Measurements from ENCODE around the gene EXD2. TPM values are rescaled to one million over a fixed set of nuclear protein-coding genes. Genes with fewer than 3 reads are reported as not detected.

Gene EXD2
- total and polyA plus RNA-seq, 2 of the 13 experiments (the other 11 are each of a cell fraction or from before 2014, with no cell fraction given), result 9.5 to 15.1 TPM

DNA sequence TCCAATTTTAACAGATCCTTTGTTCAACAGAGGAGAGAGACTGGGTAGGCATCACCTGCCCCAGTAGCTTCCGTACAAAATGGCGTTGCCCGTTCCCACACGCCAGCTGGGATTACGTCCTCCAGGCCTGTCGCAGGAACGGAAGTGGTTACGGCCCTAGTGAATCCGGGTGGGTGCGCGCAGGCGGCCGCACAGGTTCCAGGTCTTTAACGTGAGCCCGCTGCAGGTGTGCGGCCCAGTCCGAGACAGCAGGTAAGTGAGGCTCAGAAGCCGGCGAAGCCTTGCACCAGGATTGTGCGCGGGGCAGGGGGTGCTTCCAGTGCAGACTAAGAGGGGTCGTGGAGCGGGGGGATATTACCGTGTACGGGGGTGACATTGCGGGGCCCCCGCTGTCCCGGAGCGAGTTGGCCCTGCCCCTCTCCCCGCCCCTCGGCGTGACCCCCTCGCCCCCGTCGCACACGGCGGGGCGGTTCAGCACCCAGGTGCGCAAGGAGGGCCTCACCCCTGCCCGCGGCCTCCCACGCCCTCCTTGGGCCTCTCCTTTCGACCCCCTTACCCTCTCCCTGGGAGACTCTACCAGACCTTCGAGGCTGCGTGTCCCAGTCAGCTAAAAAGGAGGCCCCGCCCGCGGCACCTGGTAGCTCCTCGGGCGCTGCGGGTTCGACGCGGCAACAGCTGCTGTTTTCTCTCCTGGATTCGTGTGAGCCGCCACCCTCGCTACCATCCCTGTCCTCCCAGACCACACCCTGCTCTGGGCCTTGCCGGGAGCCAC, at the start of gene EXD2 (continued):
- TF ChIP-seq HOXA3 (CRISPR knock-in tag; IDR thresholded peaks at IDR 0.05) (peak; percentile 97), RCOR2 (CRISPR knock-in tag; IDR thresholded peaks at IDR 0.05) (no peak), ZNF557 (CRISPR knock-in tag; IDR thresholded peaks at IDR 0.05) (no peak), ZNF788 (CRISPR knock-in tag; IDR thresholded peaks at IDR 0.05; ENCODE audit: borderline replicate concordance) (peak; percentile 93), ZNF451 (CRISPR knock-in tag; IDR thresholded peaks at IDR 0.05) (peak; percentile 57; the same call in 1 of the 2 replicates), TEAD2 (CRISPR knock-in tag; IDR thresholded peaks at IDR 0.05) (no peak), SMYD3 (CRISPR knock-in tag; IDR thresholded peaks at IDR 0.05) (no peak), ZSCAN25 (CRISPR knock-in tag; IDR thresholded peaks at IDR 0.05) (peak; percentile 99), GABPA (IDR thresholded peaks at IDR 0.05; ENCODE audit: low read depth, low read length) (peak; percentile 100), GABPA (CRISPR knock-in tag; IDR thresholded peaks at IDR 0.05; ENCODE audit: low read depth) (peak; percentile 100), ZNF562 (CRISPR knock-in tag; IDR thresholded peaks at IDR 0.05; ENCODE audit: borderline replicate concordance) (no peak), FOXA3 (CRISPR knock-in tag; IDR thresholded peaks at IDR 0.05) (peak; percentile 61), TSC22D2 (CRISPR knock-in tag; IDR thresholded peaks at IDR 0.05; ENCODE audit: borderline replicate concordance) (no peak), ZFP36L1 (CRISPR knock-in tag; IDR thresholded peaks at IDR 0.05) (no peak), ZNF331 (CRISPR knock-in tag; IDR thresholded peaks at IDR 0.05) (peak; percentile 65), SCMH1 (CRISPR knock-in tag; IDR thresholded peaks at IDR 0.05; ENCODE audit: borderline replicate concordance) (no peak)
- TF ChIP-seq, protein P1, sequence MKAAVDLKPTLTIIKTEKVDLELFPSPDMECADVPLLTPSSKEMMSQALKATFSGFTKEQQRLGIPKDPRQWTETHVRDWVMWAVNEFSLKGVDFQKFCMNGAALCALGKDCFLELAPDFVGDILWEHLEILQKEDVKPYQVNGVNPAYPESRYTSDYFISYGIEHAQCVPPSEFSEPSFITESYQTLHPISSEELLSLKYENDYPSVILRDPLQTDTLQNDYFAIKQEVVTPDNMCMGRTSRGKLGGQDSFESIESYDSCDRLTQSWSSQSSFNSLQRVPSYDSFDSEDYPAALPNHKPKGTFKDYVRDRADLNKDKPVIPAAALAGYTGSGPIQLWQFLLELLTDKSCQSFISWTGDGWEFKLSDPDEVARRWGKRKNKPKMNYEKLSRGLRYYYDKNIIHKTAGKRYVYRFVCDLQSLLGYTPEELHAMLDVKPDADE (CRISPR knock-in tag; IDR thresholded peaks at IDR 0.05), result no peak
- TF ChIP-seq, protein P2, sequence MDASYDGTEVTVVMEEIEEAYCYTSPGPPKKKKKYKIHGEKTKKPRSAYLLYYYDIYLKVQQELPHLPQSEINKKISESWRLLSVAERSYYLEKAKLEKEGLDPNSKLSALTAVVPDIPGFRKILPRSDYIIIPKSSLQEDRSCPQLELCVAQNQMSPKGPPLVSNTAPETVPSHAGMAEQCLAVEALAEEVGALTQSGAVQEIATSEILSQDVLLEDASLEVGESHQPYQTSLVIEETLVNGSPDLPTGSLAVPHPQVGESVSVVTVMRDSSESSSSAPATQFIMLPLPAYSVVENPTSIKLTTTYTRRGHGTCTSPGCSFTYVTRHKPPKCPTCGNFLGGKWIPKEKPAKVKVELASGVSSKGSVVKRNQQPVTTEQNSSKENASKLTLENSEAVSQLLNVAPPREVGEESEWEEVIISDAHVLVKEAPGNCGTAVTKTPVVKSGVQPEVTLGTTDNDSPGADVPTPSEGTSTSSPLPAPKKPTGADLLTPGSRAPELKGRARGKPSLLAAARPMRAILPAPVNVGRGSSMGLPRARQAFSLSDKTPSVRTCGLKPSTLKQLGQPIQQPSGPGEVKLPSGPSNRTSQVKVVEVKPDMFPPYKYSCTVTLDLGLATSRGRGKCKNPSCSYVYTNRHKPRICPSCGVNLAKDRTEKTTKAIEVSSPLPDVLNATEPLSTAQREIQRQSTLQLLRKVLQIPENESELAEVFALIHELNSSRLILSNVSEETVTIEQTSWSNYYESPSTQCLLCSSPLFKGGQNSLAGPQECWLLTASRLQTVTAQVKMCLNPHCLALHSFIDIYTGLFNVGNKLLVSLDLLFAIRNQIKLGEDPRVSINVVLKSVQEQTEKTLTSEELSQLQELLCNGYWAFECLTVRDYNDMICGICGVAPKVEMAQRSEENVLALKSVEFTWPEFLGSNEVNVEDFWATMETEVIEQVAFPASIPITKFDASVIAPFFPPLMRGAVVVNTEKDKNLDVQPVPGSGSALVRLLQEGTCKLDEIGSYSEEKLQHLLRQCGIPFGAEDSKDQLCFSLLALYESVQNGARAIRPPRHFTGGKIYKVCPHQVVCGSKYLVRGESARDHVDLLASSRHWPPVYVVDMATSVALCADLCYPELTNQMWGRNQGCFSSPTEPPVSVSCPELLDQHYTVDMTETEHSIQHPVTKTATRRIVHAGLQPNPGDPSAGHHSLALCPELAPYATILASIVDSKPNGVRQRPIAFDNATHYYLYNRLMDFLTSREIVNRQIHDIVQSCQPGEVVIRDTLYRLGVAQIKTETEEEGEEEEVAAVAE (CRISPR knock-in tag; IDR thresholded peaks at IDR 0.05; ENCODE audit: borderline replicate concordance), result no peak
- TF ChIP-seq, protein P3, sequence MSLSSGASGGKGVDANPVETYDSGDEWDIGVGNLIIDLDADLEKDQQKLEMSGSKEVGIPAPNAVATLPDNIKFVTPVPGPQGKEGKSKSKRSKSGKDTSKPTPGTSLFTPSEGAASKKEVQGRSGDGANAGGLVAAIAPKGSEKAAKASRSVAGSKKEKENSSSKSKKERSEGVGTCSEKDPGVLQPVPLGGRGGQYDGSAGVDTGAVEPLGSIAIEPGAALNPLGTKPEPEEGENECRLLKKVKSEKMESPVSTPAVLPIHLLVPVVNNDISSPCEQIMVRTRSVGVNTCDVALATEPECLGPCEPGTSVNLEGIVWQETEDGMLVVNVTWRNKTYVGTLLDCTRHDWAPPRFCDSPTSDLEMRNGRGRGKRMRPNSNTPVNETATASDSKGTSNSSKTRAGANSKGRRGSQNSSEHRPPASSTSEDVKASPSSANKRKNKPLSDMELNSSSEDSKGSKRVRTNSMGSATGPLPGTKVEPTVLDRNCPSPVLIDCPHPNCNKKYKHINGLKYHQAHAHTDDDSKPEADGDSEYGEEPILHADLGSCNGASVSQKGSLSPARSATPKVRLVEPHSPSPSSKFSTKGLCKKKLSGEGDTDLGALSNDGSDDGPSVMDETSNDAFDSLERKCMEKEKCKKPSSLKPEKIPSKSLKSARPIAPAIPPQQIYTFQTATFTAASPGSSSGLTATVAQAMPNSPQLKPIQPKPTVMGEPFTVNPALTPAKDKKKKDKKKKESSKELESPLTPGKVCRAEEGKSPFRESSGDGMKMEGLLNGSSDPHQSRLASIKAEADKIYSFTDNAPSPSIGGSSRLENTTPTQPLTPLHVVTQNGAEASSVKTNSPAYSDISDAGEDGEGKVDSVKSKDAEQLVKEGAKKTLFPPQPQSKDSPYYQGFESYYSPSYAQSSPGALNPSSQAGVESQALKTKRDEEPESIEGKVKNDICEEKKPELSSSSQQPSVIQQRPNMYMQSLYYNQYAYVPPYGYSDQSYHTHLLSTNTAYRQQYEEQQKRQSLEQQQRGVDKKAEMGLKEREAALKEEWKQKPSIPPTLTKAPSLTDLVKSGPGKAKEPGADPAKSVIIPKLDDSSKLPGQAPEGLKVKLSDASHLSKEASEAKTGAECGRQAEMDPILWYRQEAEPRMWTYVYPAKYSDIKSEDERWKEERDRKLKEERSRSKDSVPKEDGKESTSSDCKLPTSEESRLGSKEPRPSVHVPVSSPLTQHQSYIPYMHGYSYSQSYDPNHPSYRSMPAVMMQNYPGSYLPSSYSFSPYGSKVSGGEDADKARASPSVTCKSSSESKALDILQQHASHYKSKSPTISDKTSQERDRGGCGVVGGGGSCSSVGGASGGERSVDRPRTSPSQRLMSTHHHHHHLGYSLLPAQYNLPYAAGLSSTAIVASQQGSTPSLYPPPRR (CRISPR knock-in tag; IDR thresholded peaks at IDR 0.05; ENCODE audit: borderline replicate concordance), result 0 out of 2 replicates have a peak, but pooled peaks have one; percentile 40

All from HepG2 (cell line).